ENCODE measurements around the gene SEH1L.
"Not testable (repeated sequence)": the region's sequence is repeated elsewhere in the genome, so short reads cannot be mapped to it uniquely, and the experiment has no call there.

The SEH1L gene

DNA sequence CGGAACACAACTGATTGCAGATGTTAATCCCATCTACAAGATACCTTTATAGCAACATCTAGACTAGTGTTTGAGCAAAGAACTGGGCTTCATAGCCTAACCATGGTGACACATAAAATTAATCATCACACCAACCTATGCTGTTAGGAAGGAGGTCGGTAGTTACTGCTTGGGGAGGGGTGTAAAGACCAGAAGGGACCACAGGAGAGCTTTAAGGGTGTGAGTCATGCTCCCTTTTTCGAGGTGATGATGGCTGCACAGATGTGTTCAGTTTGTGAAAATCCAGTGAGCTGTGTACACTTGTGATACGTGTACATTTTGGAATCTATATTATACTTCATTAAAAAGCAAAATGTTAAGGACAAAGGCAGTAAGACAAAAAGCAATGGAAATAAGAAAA is 4.6 kb upstream of the SEH1L start:
- DNase-seq (ENCODE audit: low read depth in 2 of 2): no peak

- DNase-seq (ENCODE audit: low read depth in 2 of 2): no peak
These were observed 3.1 kb upstream of the SEH1L start for GRCh38 chr18:12944709-12945108.

GRCh38 chr18:12946549-12947284 is 1.1 kb upstream of the SEH1L start:
- DNase-seq (ENCODE audit: low read depth in 2 of 2): no peak

DNA sequence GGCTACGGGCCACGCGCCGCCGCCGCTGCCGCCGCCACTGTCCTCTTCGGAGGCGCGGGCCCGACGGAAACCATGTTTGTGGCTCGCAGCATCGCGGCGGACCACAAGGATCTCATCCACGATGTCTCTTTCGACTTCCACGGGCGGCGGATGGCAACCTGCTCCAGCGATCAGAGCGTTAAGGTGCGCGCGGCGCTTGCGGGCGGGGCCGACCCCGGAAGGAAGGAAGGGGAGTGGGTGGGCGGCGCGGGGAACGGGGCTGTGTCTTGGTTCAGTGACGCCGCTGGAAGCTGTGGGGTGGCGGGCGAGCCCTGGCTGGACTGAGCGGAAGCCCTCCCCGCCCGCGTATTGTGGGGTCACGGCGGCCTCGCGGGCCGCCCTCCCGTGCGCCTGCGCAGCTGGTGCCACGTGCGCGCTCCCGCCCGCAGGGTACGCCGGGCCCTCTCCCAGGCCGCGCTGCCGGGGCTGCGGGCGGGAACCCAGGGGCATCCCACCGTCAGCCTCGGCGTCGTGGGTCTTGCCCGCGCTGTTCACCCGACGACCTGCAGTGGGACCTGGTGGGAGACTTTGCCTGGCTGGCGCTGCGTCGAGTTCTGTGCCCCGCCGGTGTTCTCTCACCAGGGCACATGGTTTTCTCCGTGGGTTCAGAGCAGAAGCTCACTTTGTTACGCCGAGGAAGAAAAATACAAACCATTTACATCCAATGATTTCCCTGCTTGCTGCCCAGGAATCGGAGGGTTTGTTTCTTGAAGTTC is 416 bp downstream of the SEH1L start:
- peak; percentile 99 for DNase-seq (ENCODE audit: low read depth in 2 of 2)

GRCh38 chr18:12958478-12958877 is 10.7 kb downstream of the SEH1L start:
- DNase-seq (ENCODE audit: low read depth in 2 of 2): no peak

GRCh38 chr18:12960395-12960794 is 12.6 kb downstream of the SEH1L start:
- no peak for DNase-seq (ENCODE audit: low read depth in 2 of 2)

DNA sequence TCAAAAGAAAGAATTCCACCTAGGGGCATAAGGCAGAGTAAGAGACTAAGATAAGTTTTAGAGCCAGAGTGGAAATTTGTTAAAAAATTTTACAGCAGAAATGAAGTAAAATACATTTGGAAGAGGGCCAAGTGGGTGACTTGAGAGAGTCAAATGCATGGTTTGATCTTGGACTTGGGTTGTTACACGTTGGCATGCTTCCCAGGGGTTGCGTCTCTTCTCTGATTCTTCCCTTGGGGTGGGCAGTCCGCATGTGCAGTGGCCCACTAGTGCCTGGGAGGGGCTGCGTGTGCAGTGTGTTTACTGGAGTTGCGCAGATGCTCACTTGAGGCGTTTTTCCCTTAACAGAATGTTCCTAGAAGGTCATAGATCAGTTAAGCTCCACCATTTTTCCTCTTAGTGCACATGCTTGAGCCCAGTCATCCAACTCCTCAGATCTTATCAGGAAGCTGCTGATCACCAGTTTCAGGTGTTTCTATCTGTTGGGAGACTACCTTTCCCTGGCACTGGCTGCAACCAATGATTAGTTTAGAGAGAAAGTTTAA is 13.1 kb downstream of the SEH1L start:
- DNase-seq (ENCODE audit: low read depth in 2 of 2): no peak

DNA sequence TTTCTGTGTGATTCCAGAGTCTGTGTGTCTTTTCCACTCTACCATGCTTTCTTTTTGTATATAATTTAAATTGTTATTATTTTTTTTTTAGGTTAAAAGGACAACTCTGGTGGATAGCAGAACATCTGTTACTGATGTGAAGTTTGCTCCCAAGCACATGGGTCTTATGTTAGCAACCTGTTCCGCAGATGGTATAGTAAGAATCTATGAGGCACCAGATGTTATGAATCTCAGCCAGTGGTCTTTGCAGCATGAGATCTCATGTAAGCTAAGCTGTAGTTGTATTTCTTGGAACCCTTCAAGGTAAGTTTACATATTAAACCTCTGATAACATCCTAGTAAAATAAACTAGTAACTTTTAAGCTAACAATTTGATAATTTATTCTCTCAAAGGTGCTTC is 15.3 kb downstream of the SEH1L start:
- no peak for DNase-seq (ENCODE audit: low read depth in 2 of 2)

GRCh38 chr18:12968115-12968514 is 20.3 kb downstream of the SEH1L start:
- no peak for DNase-seq (ENCODE audit: low read depth in 2 of 2)

DNA sequence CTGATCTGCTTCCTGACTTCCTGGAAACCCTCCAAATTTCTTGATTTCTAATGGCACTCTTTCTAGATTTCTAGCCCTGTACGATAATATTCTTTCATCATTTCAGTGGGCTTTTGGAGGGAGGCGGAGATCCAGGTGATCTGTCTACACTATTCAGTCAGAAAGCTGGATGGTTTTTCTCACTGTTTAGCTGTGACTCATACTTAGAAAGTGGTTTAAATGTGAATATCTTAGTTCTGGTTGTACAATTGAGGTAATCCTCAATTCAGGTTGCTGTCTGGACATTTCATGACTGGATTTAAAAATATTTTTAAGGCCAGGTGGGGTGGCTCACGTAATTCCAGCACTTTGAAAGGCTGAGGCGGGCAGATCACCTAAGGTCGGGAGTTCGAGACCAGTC is 20.8 kb downstream of the SEH1L start:
- no peak for DNase-seq (ENCODE audit: low read depth in 2 of 2)

DNA sequence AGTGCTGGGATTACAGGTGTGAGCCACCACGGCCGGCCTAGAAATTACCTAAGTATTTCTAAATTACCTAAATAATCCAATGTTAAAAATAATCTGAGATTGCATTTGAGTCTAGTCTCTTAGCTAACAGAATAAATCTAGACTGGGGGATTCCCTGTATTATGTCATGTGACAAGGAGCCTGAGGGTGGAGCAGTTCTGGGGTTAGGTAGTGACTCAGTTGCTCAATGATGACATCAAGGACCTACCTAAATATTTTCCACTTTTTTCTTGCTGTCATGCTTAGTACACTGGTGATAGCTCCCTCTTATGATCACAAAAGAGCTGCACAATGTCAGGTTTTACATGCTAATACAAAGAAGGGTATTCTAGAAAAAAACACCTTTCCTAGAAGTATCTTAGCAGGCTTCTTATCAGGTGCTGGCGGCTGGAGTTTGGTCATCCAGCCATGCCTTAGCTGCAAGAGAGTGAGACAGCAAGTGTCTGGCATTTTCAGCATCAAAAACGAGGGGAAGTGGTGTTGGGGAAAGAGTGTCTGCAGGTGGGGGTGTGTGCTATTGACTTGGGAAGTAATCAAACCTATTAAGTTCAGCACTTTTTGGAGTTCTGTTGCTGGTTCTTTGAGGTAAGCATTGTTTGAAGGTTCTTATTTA is 25.9 kb downstream of the SEH1L start:
- no peak for DNase-seq (ENCODE audit: low read depth in 2 of 2)

DNA sequence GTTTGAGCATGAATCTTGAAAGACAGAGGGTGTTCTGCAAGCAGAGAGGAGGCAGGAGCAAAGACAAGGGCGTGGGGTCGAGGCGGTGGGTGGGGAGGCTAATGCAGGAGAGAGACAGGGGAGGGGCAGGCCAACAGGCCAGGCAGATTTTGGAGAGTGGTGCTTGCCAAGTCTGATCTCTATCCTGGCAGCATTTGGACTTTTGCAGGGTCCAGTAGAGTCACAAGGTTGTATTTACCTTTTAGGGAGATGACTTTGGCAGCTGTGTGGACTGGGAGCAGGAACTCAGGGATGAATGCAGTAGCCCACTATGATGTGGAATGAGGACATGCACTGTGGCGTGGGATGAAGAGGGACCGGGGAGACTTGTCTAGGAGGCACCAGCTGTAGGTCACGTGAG is 27.7 kb downstream of the SEH1L start:
- no peak for DNase-seq (ENCODE audit: low read depth in 2 of 2)

DNA sequence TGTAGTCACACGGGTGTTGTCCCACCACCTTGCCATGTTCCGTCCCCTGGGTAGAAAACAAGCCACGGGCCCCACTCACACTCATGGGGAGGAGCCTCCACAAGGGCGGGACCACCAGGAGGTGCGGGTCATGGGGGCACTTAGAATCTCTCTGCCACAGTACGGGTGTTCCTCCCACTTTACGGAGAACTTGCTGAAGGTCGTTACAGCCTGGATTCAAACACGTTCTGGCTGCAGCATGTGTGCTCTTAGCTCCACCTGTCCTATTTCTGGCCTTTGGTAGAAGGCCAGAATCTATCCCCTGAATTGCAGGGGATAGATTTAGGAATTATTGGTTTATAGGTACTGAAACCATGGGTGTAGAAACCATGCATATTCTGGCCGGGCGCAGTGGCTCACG is 28.5 kb downstream of the SEH1L start:
- DNase-seq (ENCODE audit: low read depth in 2 of 2): no peak

DNA sequence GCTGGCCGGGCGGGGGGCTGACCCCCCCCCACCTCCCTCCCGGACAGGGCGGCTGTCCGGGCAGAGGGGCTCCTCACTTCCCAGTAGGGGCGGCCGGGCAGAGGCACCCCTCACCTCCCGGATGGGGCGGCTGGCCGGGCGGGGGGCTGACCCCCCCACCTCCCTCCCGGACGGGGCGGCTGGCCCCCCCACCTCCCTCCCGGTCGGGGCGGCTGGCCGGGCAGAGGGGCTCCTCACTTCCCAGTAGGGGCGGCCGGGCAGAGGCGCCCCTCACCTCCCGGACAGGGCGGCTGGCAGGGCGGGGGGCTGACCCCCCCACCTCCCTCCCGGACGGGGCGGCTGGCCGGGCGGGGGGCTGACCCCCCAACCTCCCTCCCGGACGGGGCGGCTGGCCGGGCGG is 32.3 kb downstream of the SEH1L start:
- not testable (repeated sequence) for DNase-seq (ENCODE audit: low read depth in 2 of 2)

DNA sequence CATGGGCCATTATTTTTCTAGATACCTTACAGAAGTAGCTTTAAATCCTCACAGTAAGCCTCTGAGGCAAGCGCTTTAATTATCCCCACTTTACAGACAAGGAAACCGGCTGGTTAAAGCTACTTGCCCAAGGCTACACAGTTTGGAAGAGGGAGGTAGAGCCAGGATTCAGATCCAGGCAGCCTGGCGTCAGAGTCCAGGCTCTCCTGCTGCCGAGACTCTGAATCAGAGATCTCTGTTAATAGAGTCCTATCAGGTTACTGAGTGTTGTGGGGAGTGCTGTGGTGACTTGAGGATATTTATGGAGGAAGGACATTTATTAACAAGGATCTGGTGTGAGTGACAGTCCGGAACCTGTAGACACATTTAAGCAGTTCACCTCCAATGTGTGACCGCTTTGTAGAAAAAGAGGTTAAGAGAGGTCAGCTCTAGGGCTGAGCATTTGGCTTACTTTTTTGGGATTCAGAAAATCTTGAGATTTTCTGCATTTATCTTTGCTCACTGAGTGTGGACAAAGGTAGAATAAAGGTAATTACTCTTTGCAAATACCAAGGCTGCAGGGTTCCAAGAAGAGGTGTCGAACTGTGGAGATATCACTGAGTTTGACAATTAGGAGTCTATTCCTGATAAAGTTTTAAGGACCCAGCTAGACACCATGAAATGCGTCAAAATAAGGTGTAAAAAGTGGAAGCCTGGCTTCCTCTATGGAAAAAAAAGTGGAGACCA is 41.7 kb downstream of the SEH1L start:
- no peak for DNase-seq (ENCODE audit: low read depth in 2 of 2)

DNA sequence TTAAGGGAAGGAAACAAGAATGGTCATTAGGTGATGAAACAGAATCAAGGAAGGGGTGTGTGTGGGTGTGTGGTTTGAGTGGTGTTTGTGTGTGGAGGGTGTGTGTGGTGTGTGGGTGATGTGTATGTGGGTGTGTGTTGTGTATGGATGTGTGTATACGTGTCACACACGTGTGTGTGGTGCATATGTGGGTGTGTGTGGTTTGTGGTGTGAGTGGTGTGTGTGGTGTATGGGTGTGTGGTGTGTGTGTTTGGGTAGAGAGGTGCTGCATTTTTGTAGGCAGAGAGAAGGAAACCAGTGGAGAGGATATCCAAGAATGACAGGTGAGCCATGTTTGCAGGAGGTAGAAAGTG is 42.3 kb downstream of the SEH1L start:
- DNase-seq (ENCODE audit: low read depth in 2 of 2): peak; percentile 39 to 49

DNA sequence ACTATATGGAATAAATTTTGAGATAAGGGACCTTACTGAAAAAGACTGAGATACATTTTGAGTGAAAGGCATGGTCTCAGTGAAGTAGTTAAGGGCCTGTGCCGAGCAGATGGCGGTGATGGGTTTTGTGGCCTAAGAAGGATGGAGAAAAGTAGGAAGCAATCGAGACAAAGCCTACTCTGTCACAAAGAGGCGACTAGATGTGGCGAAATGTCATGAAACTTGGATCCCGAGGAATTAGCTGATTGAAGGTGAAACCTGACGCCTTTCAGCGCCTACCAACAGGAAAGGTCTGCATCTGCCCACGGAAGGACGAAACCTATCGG is 42.8 kb downstream of the SEH1L start:
- no peak for DNase-seq (ENCODE audit: low read depth in 2 of 2)

- DNase-seq (ENCODE audit: low read depth in 2 of 2): peak; percentile 96
These were observed 43.4 kb downstream of the SEH1L start, which contains the start of gene CEP192 for GRCh38 chr18:12990967-12991820. Gene CEP192 (plus strand): TSS chr18:12991362. CDS start chr18:12999425, 8,063 bp downstream.

DNA sequence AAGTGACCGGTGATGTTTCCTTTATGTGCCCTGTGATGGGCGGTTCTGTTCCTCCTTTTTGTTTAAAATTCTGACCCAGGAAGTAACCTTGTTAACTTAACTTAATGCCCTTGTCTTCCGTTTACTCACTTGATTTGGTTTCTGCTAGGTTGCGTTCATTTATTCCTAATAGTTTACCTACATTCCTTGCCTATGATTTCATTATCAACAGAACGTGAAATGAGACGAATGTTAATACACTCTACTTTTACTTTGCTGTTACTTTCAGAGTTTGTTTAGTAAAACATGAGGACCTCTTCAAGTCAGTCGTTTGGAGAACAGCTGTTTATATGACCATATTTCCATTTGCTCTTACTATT is 44.0 kb downstream of the SEH1L start:
- DNase-seq (ENCODE audit: low read depth in 2 of 2): no peak

- DNase-seq (ENCODE audit: low read depth in 2 of 2): no peak
These were observed 45.6 kb downstream of the SEH1L start for GRCh38 chr18:12993439-12993838.

DNA sequence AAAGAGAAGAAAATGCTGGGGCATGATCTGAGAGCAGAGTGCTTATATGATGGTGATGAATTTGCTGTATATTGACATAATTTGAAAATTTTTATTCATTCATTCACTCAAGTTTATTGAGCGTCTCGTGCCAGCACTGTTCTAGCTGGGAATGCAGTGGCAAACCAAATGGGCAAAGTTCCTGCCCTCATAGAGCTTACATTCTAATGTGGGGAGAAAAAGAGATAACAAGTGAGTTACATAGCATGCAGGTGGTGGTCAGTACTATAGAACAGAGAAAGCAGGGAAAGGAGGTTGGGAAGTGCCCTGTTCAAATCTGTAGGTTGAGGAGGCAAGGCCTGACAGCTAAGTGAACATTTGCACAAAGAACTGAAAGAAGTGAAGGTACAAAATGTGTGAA is 47.6 kb downstream of the SEH1L start:
- no peak for DNase-seq (ENCODE audit: low read depth in 2 of 2)

Data from stimulated activated CD8-positive, alpha-beta memory T cell treated with anti-CD3 and anti-CD28 coated beads, Interleukin-15, amount 100 ng/mL, for 48 hours (primary cell).